Natural killer cell (primary cell): ENCODE data around the gene MINDY3. TPM values are rescaled to one million over a fixed set of nuclear protein-coding genes. Genes with fewer than 3 reads are reported as not detected.

ENCODE experiments used
- ATAC-seq, 3 donors: fragments of 150-1000 bp in 2 of 3; fragments of 200-7000 bp in 1 of 3; cut with Tn5 transposase; 1 replicate in 1 of 3; 2 replicates in 2 of 3; pipeline ENCODE4 v1.10.0; 2021; ENCODE audit warnings: mild to moderate bottlenecking in 2 of 3, moderate library complexity in 2 of 3
- DNase-seq, 2 donors: peaks; one replicate each; pipeline versions ENCODE4 v3.0.0 to v3.0.0-alpha.2; 2013 to 2021; ENCODE audit warnings: mixed read lengths in 1 of 2
- H3K27ac ChIP-seq: one replicate; pipeline ENCODE4 v1.5.1; 2013; ENCODE audit warnings: mild to moderate bottlenecking, low read length
- H3K27me3 ChIP-seq: one replicate; pipeline ENCODE4 v1.6.1; 2013; ENCODE audit warnings: low read length; ENCODE audit not compliant: control insufficient read depth, insufficient read depth
- H3K36me3 ChIP-seq: one replicate; pipeline ENCODE4 v1.6.1; 2013; ENCODE audit warnings: low read length; ENCODE audit not compliant: control insufficient read depth, insufficient read depth
- H3K4me1 ChIP-seq: one replicate; pipeline ENCODE4 v1.6.1; 2013; ENCODE audit warnings: low read length; ENCODE audit not compliant: control insufficient read depth, insufficient read depth
- H3K4me3 ChIP-seq: one replicate; pipeline ENCODE4 v1.5.1; 2013; ENCODE audit warnings: low read length
- H3K9me3 ChIP-seq: one replicate; pipeline ENCODE4 v1.6.1; 2013; ENCODE audit warnings: low read length; ENCODE audit not compliant: control insufficient read depth, insufficient read depth
- H3K27ac Mint-ChIP-seq, 2 donors: one replicate each; pipeline ENCODE4 v1.8.0; 2022; ENCODE audit warnings: mild to moderate bottlenecking in 2 of 2, mixed read lengths in 2 of 2, moderate library complexity in 1 of 2
- H3K27me3 Mint-ChIP-seq, 2 donors: one replicate each; pipeline ENCODE4 v1.8.0; 2022; ENCODE audit warnings: low read depth in 2 of 2, mixed read lengths in 2 of 2
- H3K36me3 Mint-ChIP-seq: one replicate; pipeline ENCODE4 v1.8.0; 2022; ENCODE audit warnings: mixed read lengths
- H3K4me1 Mint-ChIP-seq, 2 donors: one replicate each; pipeline ENCODE4 v1.8.0; 2022; ENCODE audit warnings: mixed read lengths in 2 of 2
- H3K4me3 Mint-ChIP-seq: one replicate; pipeline ENCODE4 v1.8.0; 2022; ENCODE audit warnings: mild to moderate bottlenecking, moderate library complexity, mixed read lengths
- H3K9me3 Mint-ChIP-seq, 2 donors: one replicate each; pipeline ENCODE4 v1.8.0; 2022; ENCODE audit warnings: mixed read lengths in 2 of 2
- WGBS: methylation state at CpG from one replicate; pipeline ENCODE4 v1.1.7; 2013; ENCODE audit warnings: missing lambda C conversion rate; ENCODE audit not compliant: insufficient coverage; 5-methylcytosine and 5-hydroxymethylcytosine counted together
- intact Hi-C: fragments of 100-400 bp; cut with micrococcal nuclease; formaldehyde crosslinking; loops from one replicate; pipeline ENCODE4 v1.14.2; 2022
- total RNA-seq, 4 donors: library from RNA; stranded (reverse); fragments of 120-200 nt in 1 of 4; gene quantifications; one replicate each; pipeline versions ENCODE4 v1.2.3 to v1.2.4, GENCODE V29; 2013 to 2022
- TF ChIP-seq, protein P1 (sequence below): fragments of 200-600 bp; IDR thresholded peaks from one replicate; pipeline ENCODE4 v1.8.0; 2022; ENCODE audit warnings: antibody characterized with exemption

The MINDY3 gene
- total RNA-seq, 3 donors from 2014 or later (not counting 1 experiment from before 2014, with no cell fraction given) = 48.8 to 57.3 (median 53.3) TPM

DNA sequence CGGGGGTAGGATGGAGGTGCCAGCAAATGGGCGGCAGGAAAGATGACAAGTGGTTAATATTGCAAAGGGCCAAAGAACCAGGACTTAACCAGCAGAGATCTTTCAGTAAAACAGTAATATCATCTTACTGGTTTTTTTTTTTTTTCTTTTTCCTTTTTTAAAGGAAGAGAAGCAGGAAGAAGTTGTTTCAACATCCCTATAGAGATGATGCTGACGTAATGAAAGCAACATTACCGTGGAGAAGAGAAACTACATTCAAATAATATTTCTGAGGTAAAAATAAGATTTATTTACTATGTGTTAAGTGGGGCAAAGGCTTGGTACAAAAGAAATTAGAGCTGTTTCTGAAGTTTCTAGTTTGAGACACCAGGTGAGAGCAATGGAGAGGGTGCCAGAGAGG is 11.0 kb downstream of the MINDY3 start:
- Histone ChIP-seq H3K27ac (no peak overlapping the region), H3K4me3 (no peak overlapping the region)

DNA sequence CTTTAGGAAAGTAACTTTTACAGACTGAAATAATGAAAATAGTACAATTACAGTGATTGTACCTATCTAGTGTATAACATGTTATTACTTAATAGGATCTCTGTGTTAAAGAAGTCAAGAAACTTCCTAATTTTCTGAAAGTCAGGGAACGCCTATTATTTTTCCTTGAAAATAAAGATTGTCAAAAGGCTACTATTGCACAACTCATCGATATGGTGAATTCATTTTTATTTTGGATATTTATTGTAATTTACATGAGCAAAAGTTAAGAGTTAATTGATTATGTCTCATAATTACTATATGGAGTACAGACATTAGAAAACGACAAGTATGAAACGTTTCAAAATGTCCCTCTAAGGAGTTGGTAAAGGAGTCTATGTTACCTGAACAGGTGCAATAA is 12.8 kb downstream of the MINDY3 start:
- no peak overlapping the region for H3K4me3 ChIP-seq

More for the DNA sequence above, 11.0 kb downstream of the MINDY3 start:
- H3K4me3 Mint-ChIP-seq = no peak overlapping the region
- H3K4me1 Mint-ChIP-seq = peaks cover 36 to 56% of the 10 kb centered on the region in 2 donors
- DNase-seq = no peak
- H3K27ac Mint-ChIP-seq = peak overlapping the region in 1 of 2 donors; percentile 6
- H3K36me3 Mint-ChIP-seq = peaks cover 28% of the 10 kb centered on the region
- WGBS = no CpG with 5 or more reads among the region's 4 CpGs
- H3K9me3 ChIP-seq = peaks cover 20% of the 10 kb centered on the region
- no peaks in the 10 kb centered on the region for H3K27me3 ChIP-seq
- peaks cover 15 to 18% of the 10 kb centered on the region in 2 donors for H3K9me3 Mint-ChIP-seq
- H3K36me3 ChIP-seq = peaks cover 4% of the 10 kb centered on the region
- no peaks in the 10 kb centered on the region for H3K4me1 ChIP-seq
- no peaks in the 10 kb centered on the region for H3K27me3 Mint-ChIP-seq
- ATAC-seq = no peak
- intact Hi-C loops = no loop called here
- TF ChIP-seq, protein P1, sequence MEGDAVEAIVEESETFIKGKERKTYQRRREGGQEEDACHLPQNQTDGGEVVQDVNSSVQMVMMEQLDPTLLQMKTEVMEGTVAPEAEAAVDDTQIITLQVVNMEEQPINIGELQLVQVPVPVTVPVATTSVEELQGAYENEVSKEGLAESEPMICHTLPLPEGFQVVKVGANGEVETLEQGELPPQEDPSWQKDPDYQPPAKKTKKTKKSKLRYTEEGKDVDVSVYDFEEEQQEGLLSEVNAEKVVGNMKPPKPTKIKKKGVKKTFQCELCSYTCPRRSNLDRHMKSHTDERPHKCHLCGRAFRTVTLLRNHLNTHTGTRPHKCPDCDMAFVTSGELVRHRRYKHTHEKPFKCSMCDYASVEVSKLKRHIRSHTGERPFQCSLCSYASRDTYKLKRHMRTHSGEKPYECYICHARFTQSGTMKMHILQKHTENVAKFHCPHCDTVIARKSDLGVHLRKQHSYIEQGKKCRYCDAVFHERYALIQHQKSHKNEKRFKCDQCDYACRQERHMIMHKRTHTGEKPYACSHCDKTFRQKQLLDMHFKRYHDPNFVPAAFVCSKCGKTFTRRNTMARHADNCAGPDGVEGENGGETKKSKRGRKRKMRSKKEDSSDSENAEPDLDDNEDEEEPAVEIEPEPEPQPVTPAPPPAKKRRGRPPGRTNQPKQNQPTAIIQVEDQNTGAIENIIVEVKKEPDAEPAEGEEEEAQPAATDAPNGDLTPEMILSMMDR = no peak

DNA sequence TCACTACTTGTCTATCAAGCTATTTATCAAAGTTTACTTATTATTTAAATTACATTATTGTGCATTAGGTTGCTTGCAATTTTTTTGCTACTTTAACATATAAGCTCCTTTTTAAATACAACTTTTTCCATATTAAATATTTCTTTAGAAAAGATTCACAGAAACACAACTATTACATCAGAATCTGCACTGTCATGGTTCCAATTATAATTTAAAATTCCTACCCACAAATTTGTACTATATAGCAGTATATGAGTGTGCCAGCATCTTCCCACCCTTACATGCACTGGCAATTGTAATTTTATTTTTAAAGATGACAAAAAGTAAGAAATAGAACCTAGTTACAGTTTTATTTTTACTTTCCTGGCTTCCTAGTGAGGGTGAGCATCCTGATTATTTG is 15.8 kb downstream of the MINDY3 start:
- TF ChIP-seq, protein P1 = no peak
- peaks cover 15% of the 10 kb centered on the region for H3K36me3 ChIP-seq
- peaks cover under 1% of the 10 kb centered on the region for H3K9me3 ChIP-seq
- DNase-seq = no peak
- Mint-ChIP-seq H3K4me1 (peaks cover 35 to 37% of the 10 kb centered on the region in 2 donors), H3K27ac (no peak overlapping the region), H3K27me3 (no peaks in the 10 kb centered on the region), H3K9me3 (no peaks in the 10 kb centered on the region), H3K4me3 (no peak overlapping the region), H3K36me3 (no peaks in the 10 kb centered on the region)
- H3K27me3 ChIP-seq = no peaks in the 10 kb centered on the region
- no peak overlapping the region for H3K4me3 ChIP-seq
- H3K4me1 ChIP-seq = no peaks in the 10 kb centered on the region
- intact Hi-C loops = no loop called here
- no peak for ATAC-seq
- no peak overlapping the region for H3K27ac ChIP-seq

More for the DNA sequence above, 12.8 kb downstream of the MINDY3 start:
- H3K27ac Mint-ChIP-seq = no peak overlapping the region
- no peak overlapping the region for H3K4me3 Mint-ChIP-seq
- Histone ChIP-seq H3K27me3 (no peaks in the 10 kb centered on the region), H3K4me1 (no peaks in the 10 kb centered on the region), H3K36me3 (peaks cover 7% of the 10 kb centered on the region), H3K27ac (no peak overlapping the region), H3K9me3 (peaks cover 20% of the 10 kb centered on the region)
- H3K4me1 Mint-ChIP-seq = peaks cover 43 to 54% of the 10 kb centered on the region in 2 donors
- no peak for ATAC-seq
- intact Hi-C loops = no loop called here
- 100% methylated on average over 1 of the region's 4 CpGs for WGBS
- no peak for DNase-seq
- H3K9me3 Mint-ChIP-seq = peaks cover 15 to 18% of the 10 kb centered on the region in 2 donors
- H3K27me3 Mint-ChIP-seq = no peaks in the 10 kb centered on the region
- TF ChIP-seq, protein P1 = no peak
- H3K36me3 Mint-ChIP-seq = peaks cover 28% of the 10 kb centered on the region

DNA sequence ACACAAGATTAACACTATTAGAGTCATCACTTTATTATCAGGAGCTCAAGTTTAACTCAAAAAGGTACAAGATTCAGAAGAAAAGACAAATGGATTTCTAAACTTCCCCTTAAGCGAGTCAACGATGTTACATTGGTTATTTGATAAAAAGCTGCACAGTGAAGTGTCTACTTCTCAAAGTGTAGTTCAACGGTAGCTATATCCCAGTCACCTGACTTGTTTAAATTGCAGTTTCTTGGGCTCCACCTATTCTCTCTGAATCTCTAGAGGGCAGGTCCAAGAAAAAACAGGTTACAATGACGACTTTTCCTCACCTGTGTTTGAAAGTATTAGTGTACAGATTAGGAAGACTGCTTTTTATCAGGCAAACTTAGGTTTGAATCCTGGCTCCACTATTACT is 16.6 kb downstream of the MINDY3 start:
- H3K4me1 Mint-ChIP-seq = peaks cover 29% of the 10 kb centered on the region in 2 donors
- Histone ChIP-seq H3K27ac (no peak overlapping the region), H3K36me3 (peaks cover 15% of the 10 kb centered on the region), H3K9me3 (no peaks in the 10 kb centered on the region), H3K4me1 (no peaks in the 10 kb centered on the region), H3K27me3 (no peaks in the 10 kb centered on the region), H3K4me3 (no peak overlapping the region)
- no peak overlapping the region for H3K4me3 Mint-ChIP-seq
- intact Hi-C loops = no loop called here
- no peaks in the 10 kb centered on the region for H3K36me3 Mint-ChIP-seq
- WGBS = 79% methylated on average over 4 of the region's 4 CpGs
- no peaks in the 10 kb centered on the region for H3K27me3 Mint-ChIP-seq
- DNase-seq (no peak), ATAC-seq (no peak)
- H3K9me3 Mint-ChIP-seq = no peaks in the 10 kb centered on the region
- TF ChIP-seq, protein P1 = no peak
- peak overlapping the region; percentile 41 to 59 for H3K27ac Mint-ChIP-seq
